ENCODE measurements around the gene RIMBP2. TPM values are rescaled to one million over a fixed set of nuclear protein-coding genes. Genes with fewer than 3 reads are reported as not detected.

Gene RIMBP2
- total and polyA plus RNA-seq, 9 of the 15 experiments (the other 6 are each of a cell fraction or from before 2014, with no cell fraction given) = not detected

DNA sequence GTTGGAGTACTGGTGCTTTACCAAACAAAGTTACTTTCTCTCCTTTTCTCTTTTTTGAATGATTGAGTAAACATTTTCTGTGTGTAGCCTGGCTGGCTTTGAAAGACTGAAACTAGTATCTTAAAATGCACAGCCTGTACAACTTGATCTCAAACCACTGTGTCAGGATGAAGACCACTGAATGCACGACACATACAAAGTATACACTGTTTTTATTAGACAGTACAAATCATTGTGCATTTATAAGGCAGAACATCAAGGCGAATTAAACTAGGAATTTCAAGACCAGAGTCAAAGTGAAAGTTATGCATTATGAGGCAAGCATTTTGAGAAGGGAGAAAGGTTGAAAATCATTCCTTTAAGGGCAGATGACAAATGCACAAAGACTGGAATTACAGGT lies 319.4 kb downstream of the RIMBP2 start:
- BruUV-seq (replicated peaks) = no TSS peak
- FAIRE-seq = no peak

GRCh38 chr12:130394906-130395305 lies 321.2 kb downstream of the RIMBP2 start:
- FAIRE-seq = no peak
- Histone ChIP-seq H3K27ac (ENCODE audit: extremely low read depth, low read depth, low read length) (no peak overlapping the region), H3K9me3 (replicated peaks; ENCODE audit: control insufficient read depth, insufficient read depth, low read depth, low read length) (no peaks in the 10 kb centered on the region), H3K9me1 (ENCODE audit: control insufficient read depth, insufficient read depth, low read length) (no peaks in the 10 kb centered on the region), H3K9ac (ENCODE audit: insufficient read depth in 1 of 2, low read depth in 2 of 2, low read length in 2 of 2) (no peak overlapping the region), H2AFZ (ENCODE audit: low read depth, low read length) (no peak overlapping the region), H4K20me1 (replicated peaks; ENCODE audit: control insufficient read depth, insufficient read depth, low read length) (no peaks in the 10 kb centered on the region), H3K79me2 (ENCODE audit: control insufficient read depth, insufficient read depth, low read length) (no peaks in the 10 kb centered on the region), H3K4me1 (replicated peaks in 1 of 2; ENCODE audit: control insufficient read depth in 2 of 2, insufficient read depth in 2 of 2, low read length in 2 of 2) (no peaks in the 10 kb centered on the region), H3K36me3 (ENCODE audit: control insufficient read depth, insufficient read depth, low read length) (no peaks in the 10 kb centered on the region), H3K27me3 (ENCODE audit: control insufficient read depth in 2 of 2, insufficient read depth in 2 of 2, low read length in 2 of 2) (peaks cover 0 to 14% of the 10 kb centered on the region in 2 experiments; a peak in 3 of 5 replicates), H3K4me2 (ENCODE audit: insufficient read depth, low read length) (no peak overlapping the region), H3K4me3 (no peak overlapping the region)
- 2% methylated on average over 4 of the region's 4 CpGs for WGBS (ENCODE audit: insufficient coverage, low coverage, missing lambda C conversion rate)
- no TSS peak for BruUV-seq (replicated peaks)
- in situ Hi-C loops (cut with MboI) (no loop called here), intact Hi-C loops (cut with micrococcal nuclease) (no loop called here)
- DNase-seq (ENCODE audit: extremely low read depth in 1 of 4, low spot score in 3 of 4) = no peak
- no peak for TF ChIP-seq PCBP1 (IDR thresholded peaks at IDR 0.05; ENCODE audit: low read depth, low read length, poor library complexity, severe bottlenecking)
- no peak for TF ChIP-seq HDGF (IDR thresholded peaks at IDR 0.05)
- TF ChIP-seq BHLHE40 (IDR thresholded peaks at IDR 0.05; ENCODE audit: low read length) = no peak
- TF ChIP-seq TGIF2 (CRISPR knock-in tag; IDR thresholded peaks at IDR 0.05) = no peak
- no peak for TF ChIP-seq CEBPG (CRISPR knock-in tag; IDR thresholded peaks at IDR 0.05)
- no peak for TF ChIP-seq CEBPG (tag; conservative IDR thresholded peaks at IDR 0.05 in 1 of 2, IDR thresholded peaks at IDR 0.05 in 1 of 2)
- no peak for TF ChIP-seq DMBX1 (CRISPR knock-in tag; IDR thresholded peaks at IDR 0.05; ENCODE audit: borderline replicate concordance)
- ATAC-seq = no peak
- CTCF ChIA-PET (ENCODE audit: low intra/inter-chr PET ratio) = no interaction called here
- POLR2A ChIA-PET = interaction anchor here (1.2 kb wide), 1 partner anchor 20 kb away, joined by 3 read pairs; no protein-coding TSS in a partner anchor

More for the DNA sequence above, 319.4 kb downstream of the RIMBP2 start:
- Histone ChIP-seq H2AFZ (ENCODE audit: low read depth, low read length) (no peak overlapping the region), H3K9me3 (replicated peaks; ENCODE audit: control insufficient read depth, insufficient read depth, low read depth, low read length) (no peaks in the 10 kb centered on the region), H3K9ac (ENCODE audit: insufficient read depth in 1 of 2, low read depth in 2 of 2, low read length in 2 of 2) (no peak overlapping the region), H3K4me1 (replicated peaks in 1 of 2; ENCODE audit: control insufficient read depth in 2 of 2, insufficient read depth in 2 of 2, low read length in 2 of 2) (no peaks in the 10 kb centered on the region), H4K20me1 (replicated peaks; ENCODE audit: control insufficient read depth, insufficient read depth, low read length) (no peaks in the 10 kb centered on the region), H3K9me1 (ENCODE audit: control insufficient read depth, insufficient read depth, low read length) (no peaks in the 10 kb centered on the region), H3K36me3 (ENCODE audit: control insufficient read depth, insufficient read depth, low read length) (no peaks in the 10 kb centered on the region), H3K79me2 (ENCODE audit: control insufficient read depth, insufficient read depth, low read length) (no peaks in the 10 kb centered on the region), H3K4me2 (ENCODE audit: insufficient read depth, low read length) (no peak overlapping the region), H3K27me3 (ENCODE audit: control insufficient read depth in 2 of 2, insufficient read depth in 2 of 2, low read length in 2 of 2) (peaks cover 0 to 16% of the 10 kb centered on the region in 2 experiments; a peak in 3 of 5 replicates), H3K4me3 (no peak overlapping the region), H3K27ac (ENCODE audit: extremely low read depth, low read depth, low read length) (no peak overlapping the region)
- intact Hi-C loops (cut with micrococcal nuclease) (no loop called here), in situ Hi-C loops (cut with MboI) (no loop called here)
- ChIA-PET CTCF (ENCODE audit: low intra/inter-chr PET ratio) (no interaction called here), POLR2A (no interaction called here)
- DNase-seq (ENCODE audit: extremely low read depth in 1 of 4, low spot score in 3 of 4) (no peak), ATAC-seq (no peak)
- 3% methylated on average over 2 of the region's 2 CpGs for WGBS (ENCODE audit: insufficient coverage, low coverage, missing lambda C conversion rate)
- TF ChIP-seq ZKSCAN3 (CRISPR knock-in tag; IDR thresholded peaks at IDR 0.05) = no peak

Measured in K562 (cell line).